GM23338 (cell line): ENCODE data around the gene COLEC12. TPM values are rescaled to one million over a fixed set of nuclear protein-coding genes. Genes with fewer than 3 reads are reported as not detected.

Experiments used
- polyA plus RNA-seq: library from polyadenylated mRNA; unstranded; fragments of >200 nt; fragmentation: Nextera tagmentation; extraction: Ambion mirVana; gene quantifications from 2 replicates; pipeline ENCODE4 v1.2.1, GENCODE V29; 2016
- total RNA-seq: library from RNA; depleted of rRNA; stranded (reverse); fragments of >200 nt; shearing (Covaris generic); gene quantifications from 2 replicates; pipeline ENCODE4 v1.2.3, GENCODE V29; 2014; rRNA removed

The COLEC12 gene
- total and polyA plus RNA-seq, 2 experiments from 2014 or later = 1.1 to 3.2 TPM

Other genes with a start within 250 kb of the COLEC12 start
- gene THOC1, start 232.7 kb downstream of the COLEC12 start, total RNA-seq = 71.2 and 108 TPM in 2 replicates
- 66.1 and 73.0 TPM in 2 replicates for gene THOC1, start 232.7 kb downstream of the COLEC12 start, polyA plus RNA-seq
- not detected in 2 replicates for gene CETN1, start 79.7 kb upstream of the COLEC12 start, total RNA-seq
- not detected in 2 replicates for gene CETN1, start 79.7 kb upstream of the COLEC12 start, polyA plus RNA-seq
- gene CLUL1, start 96.3 kb upstream of the COLEC12 start, total RNA-seq = not detected in 2 replicates
- gene CLUL1, start 96.3 kb upstream of the COLEC12 start, polyA plus RNA-seq = 1.5 and 2.6 TPM in 2 replicates
- 52.9 and 60.5 TPM in 2 replicates for gene TYMS, start 157.0 kb upstream of the COLEC12 start, total RNA-seq
- gene TYMS, start 157.0 kb upstream of the COLEC12 start, polyA plus RNA-seq = 62.9 and 72.3 TPM in 2 replicates
- gene ENOSF1, start 211.9 kb upstream of the COLEC12 start, total RNA-seq = 20.5 and 36.4 TPM in 2 replicates
- 30.1 and 32.0 TPM in 2 replicates for gene ENOSF1, start 211.9 kb upstream of the COLEC12 start, polyA plus RNA-seq